Caco-2 (cell line): Measurements from ENCODE around the gene FAH. TPM values are rescaled to one million over a fixed set of nuclear protein-coding genes. Genes with fewer than 3 reads are reported as not detected.

ENCODE experiments used
- BruUV-seq: library from RNA; stranded (reverse); fragments of 400-500 nt; replicated peaks from 2 replicates; lab custom pipeline; 2021; lab: Mats Ljungman, UMichigan
- CTCF ChIA-PET: fragments of 300-600 bp; sonication (Branson Sonifier 250); formaldehyde crosslinking; loops from one replicate; lab custom pipeline; 2022; ENCODE audit warnings: antibody characterized with exemption; lab: Charles Lee
- POLR2A ChIA-PET: fragments of 300-600 bp; sonication (Branson Sonifier 250); formaldehyde crosslinking; loops from one replicate; lab custom pipeline; 2022; ENCODE audit warnings: antibody characterized with exemption; lab: Charles Lee
- DNase-seq, 2 experiments: peaks; one replicate each; pipeline versions ENCODE4 v3.0.0 to v3.0.0-alpha.2; 2020 to 2022
- H3K27me3 ChIP-seq: replicated peaks from 2 replicates; pipeline ENCODE4 v1.6.0; 2011; ENCODE audit warnings: low read length; ENCODE audit not compliant: control insufficient read depth, insufficient read depth
- H3K36me3 ChIP-seq: 2 replicates; pipeline ENCODE4 v1.5.1; 2011; ENCODE audit warnings: low read length; ENCODE audit not compliant: control insufficient read depth, insufficient read depth
- H3K4me1 ChIP-seq: fragments of 250-450 bp; sonication (Bioruptor Pico); 2 replicates; pipeline ENCODE4 v1.5.1; 2020; ENCODE audit warnings: mild to moderate bottlenecking
- H3K4me3 ChIP-seq: 2 replicates; pipeline ENCODE4 v1.5.1; 2011; ENCODE audit warnings: low read depth, mild to moderate bottlenecking, control low read depth, low read length
- H3K9me3 ChIP-seq: fragments of 250-450 bp; sonication (Bioruptor Pico); 2 replicates; pipeline ENCODE4 v1.5.1; 2020; ENCODE audit warnings: mild to moderate bottlenecking, moderate library complexity
- H3K27ac Mint-ChIP-seq: one replicate; pipeline ENCODE4 v1.8.0; 2022; ENCODE audit warnings: mixed read lengths; ENCODE audit not compliant: unreplicated experiment
- H3K27me3 Mint-ChIP-seq: one replicate; pipeline ENCODE4 v1.8.0; 2022; ENCODE audit warnings: mixed read lengths; ENCODE audit not compliant: insufficient read depth, unreplicated experiment
- H3K36me3 Mint-ChIP-seq: one replicate; pipeline ENCODE4 v1.8.0; 2022; ENCODE audit warnings: mild to moderate bottlenecking, mixed read lengths; ENCODE audit not compliant: insufficient read depth, unreplicated experiment
- H3K4me1 Mint-ChIP-seq: one replicate; pipeline ENCODE4 v1.8.0; 2022; ENCODE audit warnings: low read depth, mixed read lengths; ENCODE audit not compliant: unreplicated experiment
- H3K4me3 Mint-ChIP-seq: one replicate; pipeline ENCODE4 v1.8.0; 2022; ENCODE audit warnings: mild to moderate bottlenecking, moderate library complexity, mixed read lengths; ENCODE audit not compliant: unreplicated experiment
- H3K9me3 Mint-ChIP-seq: one replicate; pipeline ENCODE4 v1.8.0; 2022; ENCODE audit warnings: mixed read lengths; ENCODE audit not compliant: unreplicated experiment
- intact Hi-C: fragments of 100-400 bp; cut with micrococcal nuclease; formaldehyde crosslinking; loops from one replicate; pipeline ENCODE4 v1.10.0; 2022; ENCODE audit not compliant: unreplicated experiment
- total RNA-seq: library from RNA; stranded (reverse); gene quantifications from 2 replicates; pipeline ENCODE4 v1.2.3, GENCODE V29; 2022
- TF ChIP-seq, protein P1 (sequence below), 2 experiments: fragments of 200-600 bp in 1 of 2; IDR thresholded peaks; 1 replicate in 1 of 2; 2 replicates in 1 of 2; pipeline versions ENCODE4 v1.5.1 to v1.8.0; 2011 to 2022; ENCODE audit warnings: antibody characterized with exemption in 1 of 2, control low read depth in 1 of 2, inconsistent platforms in 1 of 2, low read depth in 1 of 2, low read length in 1 of 2, mild to moderate bottlenecking in 1 of 2, moderate library complexity in 1 of 2; ENCODE audit not compliant: insufficient read depth in 1 of 2, severe bottlenecking in 1 of 2, unreplicated experiment in 1 of 2

Gene FAH
- total RNA-seq, 1 experiment from 2014 or later, result 20.4 TPM

DNA sequence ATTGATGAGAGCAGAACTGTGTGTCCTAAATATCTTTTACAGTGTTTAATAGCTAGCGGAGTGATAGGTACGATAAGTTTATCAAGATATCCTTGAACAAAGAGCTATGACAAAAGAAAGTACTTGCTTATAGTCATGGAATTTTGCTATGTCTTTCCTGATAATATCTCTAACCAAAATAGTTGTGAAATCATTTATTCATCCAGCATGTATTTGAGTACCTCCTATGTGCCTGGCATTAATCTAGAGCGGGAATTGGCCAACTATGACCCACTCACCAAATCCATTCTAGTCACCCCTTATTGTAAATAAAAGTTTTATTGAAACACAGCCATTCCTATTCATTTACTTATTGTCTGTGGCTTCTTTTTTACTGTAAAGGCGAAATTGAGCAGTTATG lies 46.7 kb upstream of the FAH start:
- ChIA-PET CTCF (no interaction called here), POLR2A (no interaction called here)
- no peaks in the 10 kb centered on the region for H3K4me1 Mint-ChIP-seq
- H3K36me3 Mint-ChIP-seq, result no peaks in the 10 kb centered on the region
- H3K4me1 ChIP-seq, result no peaks in the 10 kb centered on the region
- DNase-seq, result no peak
- no peaks in the 10 kb centered on the region for H3K27me3 ChIP-seq
- H3K9me3 ChIP-seq, result no peaks in the 10 kb centered on the region
- no peaks in the 10 kb centered on the region for H3K27me3 Mint-ChIP-seq
- H3K4me3 Mint-ChIP-seq, result no peak overlapping the region
- no peak overlapping the region for H3K27ac Mint-ChIP-seq
- no peak overlapping the region for H3K4me3 ChIP-seq
- intact Hi-C loops, result no loop called here
- H3K36me3 ChIP-seq, result no peaks in the 10 kb centered on the region
- H3K9me3 Mint-ChIP-seq, result no peaks in the 10 kb centered on the region
- TF ChIP-seq, protein P1, sequence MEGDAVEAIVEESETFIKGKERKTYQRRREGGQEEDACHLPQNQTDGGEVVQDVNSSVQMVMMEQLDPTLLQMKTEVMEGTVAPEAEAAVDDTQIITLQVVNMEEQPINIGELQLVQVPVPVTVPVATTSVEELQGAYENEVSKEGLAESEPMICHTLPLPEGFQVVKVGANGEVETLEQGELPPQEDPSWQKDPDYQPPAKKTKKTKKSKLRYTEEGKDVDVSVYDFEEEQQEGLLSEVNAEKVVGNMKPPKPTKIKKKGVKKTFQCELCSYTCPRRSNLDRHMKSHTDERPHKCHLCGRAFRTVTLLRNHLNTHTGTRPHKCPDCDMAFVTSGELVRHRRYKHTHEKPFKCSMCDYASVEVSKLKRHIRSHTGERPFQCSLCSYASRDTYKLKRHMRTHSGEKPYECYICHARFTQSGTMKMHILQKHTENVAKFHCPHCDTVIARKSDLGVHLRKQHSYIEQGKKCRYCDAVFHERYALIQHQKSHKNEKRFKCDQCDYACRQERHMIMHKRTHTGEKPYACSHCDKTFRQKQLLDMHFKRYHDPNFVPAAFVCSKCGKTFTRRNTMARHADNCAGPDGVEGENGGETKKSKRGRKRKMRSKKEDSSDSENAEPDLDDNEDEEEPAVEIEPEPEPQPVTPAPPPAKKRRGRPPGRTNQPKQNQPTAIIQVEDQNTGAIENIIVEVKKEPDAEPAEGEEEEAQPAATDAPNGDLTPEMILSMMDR (IDR thresholded peaks at IDR 0.05; ENCODE audit: insufficient read depth in 1 of 2, low read depth in 1 of 2, low read length in 1 of 2, severe bottlenecking in 1 of 2, unreplicated experiment in 1 of 2), result no peak
- BruUV-seq, result no TSS peak

DNA sequence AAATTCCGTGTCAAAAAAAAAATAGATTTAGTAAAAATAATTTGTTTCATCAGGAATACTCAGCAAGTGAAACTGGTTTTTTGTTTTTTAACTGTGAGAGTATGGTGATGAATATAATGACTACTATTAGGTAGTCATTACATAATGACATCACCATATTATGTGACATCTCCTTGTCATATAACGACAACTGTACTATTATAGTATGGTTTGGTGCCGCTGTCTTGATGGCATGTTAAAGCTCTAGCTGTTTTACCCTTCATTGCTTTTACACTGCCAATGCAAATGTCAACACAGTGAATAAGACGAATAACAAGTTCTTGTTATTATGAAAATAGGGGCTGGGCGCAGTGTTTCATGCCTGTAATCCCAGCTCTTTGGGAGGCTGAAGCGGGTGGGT lies 45.6 kb upstream of the FAH start:
- ChIA-PET CTCF (no interaction called here), POLR2A (no interaction called here)
- Mint-ChIP-seq H3K27ac (no peak overlapping the region), H3K36me3 (no peaks in the 10 kb centered on the region), H3K9me3 (no peaks in the 10 kb centered on the region), H3K27me3 (no peaks in the 10 kb centered on the region), H3K4me3 (no peak overlapping the region), H3K4me1 (no peaks in the 10 kb centered on the region)
- Histone ChIP-seq H3K9me3 (no peaks in the 10 kb centered on the region), H3K4me1 (no peaks in the 10 kb centered on the region), H3K36me3 (no peaks in the 10 kb centered on the region), H3K4me3 (no peak overlapping the region), H3K27me3 (no peaks in the 10 kb centered on the region)
- DNase-seq, result no peak
- TF ChIP-seq, protein P1 (IDR thresholded peaks at IDR 0.05; ENCODE audit: insufficient read depth in 1 of 2, low read depth in 1 of 2, low read length in 1 of 2, severe bottlenecking in 1 of 2, unreplicated experiment in 1 of 2), result no peak
- BruUV-seq, result no TSS peak
- intact Hi-C loops, result no loop called here

DNA sequence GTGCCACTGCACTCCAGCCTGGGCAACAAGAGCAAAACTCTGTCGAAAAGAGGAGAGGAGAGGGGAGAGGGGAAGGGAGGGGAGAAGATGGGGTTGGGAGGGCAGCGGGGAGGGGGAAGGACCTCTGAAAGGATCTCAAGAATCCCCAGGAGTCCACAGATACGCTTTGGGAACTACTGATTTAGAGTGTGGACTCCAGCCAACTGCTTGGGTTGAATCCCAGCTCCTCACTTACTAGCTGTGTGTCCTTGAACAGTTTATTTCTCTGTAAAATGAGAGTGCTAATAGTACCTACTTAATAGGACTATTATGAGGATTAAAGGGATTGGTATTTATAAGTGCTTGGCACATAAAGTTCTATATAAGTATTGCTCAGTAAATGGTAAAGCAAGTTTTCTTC lies 45.0 kb upstream of the FAH start:
- no peak for DNase-seq
- intact Hi-C loops, result no loop called here
- TF ChIP-seq, protein P1 (IDR thresholded peaks at IDR 0.05; ENCODE audit: insufficient read depth in 1 of 2, low read depth in 1 of 2, low read length in 1 of 2, severe bottlenecking in 1 of 2, unreplicated experiment in 1 of 2), result no peak
- Mint-ChIP-seq H3K27ac (no peak overlapping the region), H3K4me1 (no peaks in the 10 kb centered on the region), H3K27me3 (no peaks in the 10 kb centered on the region), H3K4me3 (no peak overlapping the region), H3K36me3 (no peaks in the 10 kb centered on the region), H3K9me3 (no peaks in the 10 kb centered on the region)
- H3K4me1 ChIP-seq, result no peaks in the 10 kb centered on the region
- CTCF ChIA-PET, result no interaction called here
- H3K4me3 ChIP-seq, result no peak overlapping the region
- no TSS peak for BruUV-seq
- no peaks in the 10 kb centered on the region for H3K36me3 ChIP-seq
- H3K27me3 ChIP-seq, result no peaks in the 10 kb centered on the region
- no peaks in the 10 kb centered on the region for H3K9me3 ChIP-seq
- POLR2A ChIA-PET, result no interaction called here
